K562 (cell line): Measurements from ENCODE around the gene LACC1. TPM values are rescaled to one million over a fixed set of nuclear protein-coding genes. Genes with fewer than 3 reads are reported as not detected.

Experiments used
- ATAC-seq: fragments of 200-7000 bp; cut with Tn5 transposase; 3 replicates; pipeline ENCODE4 v1.9.1; 2020; ENCODE audit warnings: moderate library complexity
- BruUV-seq: library from RNA; stranded (reverse); fragments of 400-500 nt; replicated peaks from 2 replicates; lab custom pipeline; 2021; lab: Mats Ljungman, UMichigan
- CTCF ChIA-PET: fragments of 300-600 bp; formaldehyde crosslinking; extraction: SDS; loops from one replicate; lab custom pipeline; 2021; ENCODE audit warnings: low intra/inter-chr PET ratio; lab: Yijun Ruan, JAX
- POLR2A ChIA-PET: fragments of 300-600, 350-650 bp; sonication (Branson Sonifier 250); formaldehyde crosslinking; extraction: SDS; loops from one replicate; lab custom pipeline; 2021; ENCODE audit warnings: antibody characterized with exemption, inconsistent platforms; lab: Yijun Ruan, JAX
- DNase-seq, 4 experiments: peaks; one replicate each; pipeline versions ENCODE4 v3.0.0 to v3.0.0-alpha.2; 2011 to 2018; ENCODE audit warnings: low spot score in 3 of 4, mixed read lengths in 3 of 4; ENCODE audit errors: extremely low read depth in 1 of 4
- FAIRE-seq: peaks from 2 replicates; lab custom pipeline; 2011; peaks lifted over from hg19 to GRCh38; lab: Jason Lieb, UNC
- H2AFZ ChIP-seq: 2 replicates; pipeline ENCODE4 v1.6.0; 2011; ENCODE audit warnings: low read depth, low read length, control low read depth, inconsistent platforms
- H3K27ac ChIP-seq: fragments of 200-600 bp; 3 replicates; pipeline ENCODE4 v1.8.0; 2011; ENCODE audit warnings: low read depth, mild to moderate bottlenecking, control low read depth, inconsistent platforms, low read length, moderate library complexity, mixed read lengths; ENCODE audit errors: extremely low read depth
- H3K27me3 ChIP-seq, 2 experiments: fragments of 300-600 bp in 1 of 2; 2 replicates in 1 of 2; 3 replicates in 1 of 2; pipeline versions ENCODE4 v1.6.0 to v1.8.0; 2011; ENCODE audit warnings: inconsistent platforms in 2 of 2, low read length in 2 of 2, mild to moderate bottlenecking in 1 of 2, mixed read lengths in 1 of 2, moderate library complexity in 1 of 2; ENCODE audit not compliant: control insufficient read depth in 2 of 2, insufficient read depth in 2 of 2
- H3K36me3 ChIP-seq: fragments of 300-600 bp; 3 replicates; pipeline ENCODE4 v1.8.0; 2011; ENCODE audit warnings: mild to moderate bottlenecking, low read length, inconsistent platforms; ENCODE audit not compliant: control insufficient read depth, insufficient read depth
- H3K4me1 ChIP-seq, 2 experiments: fragments of 200-600 bp in 1 of 2; replicated peaks in 1 of 2; 2 replicates in 1 of 2; 3 replicates in 1 of 2; pipeline versions ENCODE4 v1.5.1 to v1.8.0; 2011; ENCODE audit warnings: inconsistent platforms in 2 of 2, low read length in 2 of 2, mild to moderate bottlenecking in 1 of 2, mixed read lengths in 1 of 2, moderate library complexity in 1 of 2; ENCODE audit not compliant: control insufficient read depth in 2 of 2, insufficient read depth in 2 of 2
- H3K4me2 ChIP-seq: 2 replicates; pipeline ENCODE4 v1.6.1; 2011; ENCODE audit warnings: low read length, control low read depth, inconsistent platforms, mixed read lengths; ENCODE audit not compliant: insufficient read depth
- H3K4me3 ChIP-seq: fragments of 200-600 bp; sonication (generic), shearing (Covaris generic); 2 replicates; pipeline ENCODE4 v1.5.1; 2016; ENCODE audit warnings: control low read depth, inconsistent platforms
- H3K79me2 ChIP-seq: fragments of 200-600 bp; 3 replicates; pipeline ENCODE4 v1.8.0; 2011; ENCODE audit warnings: low read length, inconsistent platforms; ENCODE audit not compliant: control insufficient read depth, insufficient read depth
- H3K9ac ChIP-seq, 2 experiments: 2 replicates each; pipeline versions ENCODE4 v1.6.0 to v1.6.1; 2011; ENCODE audit warnings: low read depth in 2 of 2, low read length in 2 of 2, control low read depth in 1 of 2, inconsistent platforms in 1 of 2, mild to moderate bottlenecking in 1 of 2, mixed read lengths in 1 of 2; ENCODE audit not compliant: insufficient read depth in 1 of 2
- H3K9me1 ChIP-seq: one replicate; pipeline ENCODE4 v1.6.0; 2011; ENCODE audit warnings: inconsistent platforms, mild to moderate bottlenecking, low read length, moderate library complexity; ENCODE audit not compliant: control insufficient read depth, insufficient read depth
- H3K9me3 ChIP-seq: replicated peaks from 2 replicates; pipeline ENCODE4 v1.5.1; 2011; ENCODE audit warnings: low read depth, low read length, inconsistent platforms; ENCODE audit not compliant: control insufficient read depth, insufficient read depth
- H4K20me1 ChIP-seq: replicated peaks from 2 replicates; pipeline ENCODE4 v1.6.1; 2011; ENCODE audit warnings: low read length, inconsistent platforms, mixed read lengths; ENCODE audit not compliant: control insufficient read depth, insufficient read depth
- FIP1L1 ChIP-seq: fragments of 200-400 bp; formaldehyde crosslinking; IDR thresholded peaks from 2 replicates; pipeline ENCODE4 v1.6.1; 2018; ENCODE audit warnings: mild to moderate bottlenecking, low read depth, low read length; ENCODE audit not compliant: poor library complexity, severe bottlenecking
- NELFE ChIP-seq: IDR thresholded peaks from 2 replicates; pipeline ENCODE4 v1.6.1; 2011; ENCODE audit warnings: mild to moderate bottlenecking; ENCODE audit not compliant: insufficient read depth, insufficient read length
- WGBS: fragments of 100-300 bp; shearing (Covaris generic); methylation state at CpG from one replicate; pipeline ENCODE4 v1.1.6; 2016; ENCODE audit warnings: low coverage, mixed read lengths; ENCODE audit not compliant: insufficient coverage; ENCODE audit errors: missing lambda C conversion rate; 5-methylcytosine and 5-hydroxymethylcytosine counted together
- in situ Hi-C: fragments of 300-500 bp; cut with MboI; formaldehyde crosslinking; loops from 4 replicates; pipeline ENCODE4 v1.15.0; 2018; ENCODE audit warnings: inconsistent platforms, mixed read lengths
- intact Hi-C: fragments of 100-400 bp; cut with micrococcal nuclease; formaldehyde crosslinking; loops from 2 replicates; pipeline ENCODE4 v1.14.2; 2022
- polyA plus RNA-seq, 8 experiments: library from polyadenylated mRNA; depleted of rRNA in 4 of 8; stranded (reverse) in 5 of 8; unstranded in 3 of 8; fragments of >200 nt; fragmentation: Nextera tagmentation in 2 of 8; fragmentation: Illumina TruSeq in 1 of 8; extraction: Ambion mirVana in 2 of 8; extraction: Trizol in 1 of 8; gene quantifications; 2 replicates each; pipeline versions ENCODE4 v1.2.1 to v1.2.3, GENCODE V29; 2011 to 2014; ENCODE audit warnings: inconsistent platforms in 1 of 8, missing spikeins in 1 of 8
- total RNA-seq, 7 experiments: library from RNA; depleted of rRNA in 6 of 7; stranded (reverse); fragments of >200 nt in 6 of 7; fragmentation: Illumina TruSeq in 2 of 7; extraction: Trizol in 2 of 7; gene quantifications; 2 replicates each; pipeline versions ENCODE4 v1.2.1 to v1.2.3, GENCODE V29; 2011 to 2021; ENCODE audit warnings: low replicate concordance in 1 of 7
- TF ChIP-seq, protein P1 (sequence below), 2 experiments: fragments of 450-650 bp; IDR thresholded peaks; 2 replicates each; pipeline ENCODE4 v1.6.1; 2018; ENCODE audit warnings: mild to moderate bottlenecking in 2 of 2, low read depth in 1 of 2; ENCODE audit not compliant: partially characterized antibody in 2 of 2
- TF ChIP-seq, protein P2 (sequence below): IDR thresholded peaks from 3 replicates; pipeline ENCODE4 v1.6.1; 2011; ENCODE audit warnings: borderline replicate concordance, mild to moderate bottlenecking, moderate library complexity; ENCODE audit not compliant: insufficient read length; ENCODE audit errors: extremely low read depth

LACC1 gene
- total and polyA plus RNA-seq, 9 of the 15 experiments (the other 6 are each of a cell fraction or from before 2014, with no cell fraction given), result 0.24 TPM; not detected in 8

GRCh38 chr13:43937839-43938238 is 58.1 kb downstream of the LACC1 start:
- Histone ChIP-seq H3K9ac (no peak overlapping the region), H3K4me2 (no peak overlapping the region), H2AFZ (no peak overlapping the region), H3K4me1 (no peaks in the 10 kb centered on the region), H3K27ac (no peak overlapping the region), H3K36me3 (no peaks in the 10 kb centered on the region), H3K9me1 (no peaks in the 10 kb centered on the region), H3K4me3 (no peak overlapping the region), H4K20me1 (no peaks in the 10 kb centered on the region; the same call in 1 of the 2 replicates), H3K79me2 (no peaks in the 10 kb centered on the region), H3K9me3 (no peaks in the 10 kb centered on the region), H3K27me3 (no peaks in the 10 kb centered on the region)
- in situ Hi-C loops, result no loop called here
- ChIA-PET POLR2A (no interaction called here), CTCF (no interaction called here)
- no TSS peak for BruUV-seq
- TF ChIP-seq FIP1L1 (no peak), NELFE (no peak)
- TF ChIP-seq, protein P1, sequence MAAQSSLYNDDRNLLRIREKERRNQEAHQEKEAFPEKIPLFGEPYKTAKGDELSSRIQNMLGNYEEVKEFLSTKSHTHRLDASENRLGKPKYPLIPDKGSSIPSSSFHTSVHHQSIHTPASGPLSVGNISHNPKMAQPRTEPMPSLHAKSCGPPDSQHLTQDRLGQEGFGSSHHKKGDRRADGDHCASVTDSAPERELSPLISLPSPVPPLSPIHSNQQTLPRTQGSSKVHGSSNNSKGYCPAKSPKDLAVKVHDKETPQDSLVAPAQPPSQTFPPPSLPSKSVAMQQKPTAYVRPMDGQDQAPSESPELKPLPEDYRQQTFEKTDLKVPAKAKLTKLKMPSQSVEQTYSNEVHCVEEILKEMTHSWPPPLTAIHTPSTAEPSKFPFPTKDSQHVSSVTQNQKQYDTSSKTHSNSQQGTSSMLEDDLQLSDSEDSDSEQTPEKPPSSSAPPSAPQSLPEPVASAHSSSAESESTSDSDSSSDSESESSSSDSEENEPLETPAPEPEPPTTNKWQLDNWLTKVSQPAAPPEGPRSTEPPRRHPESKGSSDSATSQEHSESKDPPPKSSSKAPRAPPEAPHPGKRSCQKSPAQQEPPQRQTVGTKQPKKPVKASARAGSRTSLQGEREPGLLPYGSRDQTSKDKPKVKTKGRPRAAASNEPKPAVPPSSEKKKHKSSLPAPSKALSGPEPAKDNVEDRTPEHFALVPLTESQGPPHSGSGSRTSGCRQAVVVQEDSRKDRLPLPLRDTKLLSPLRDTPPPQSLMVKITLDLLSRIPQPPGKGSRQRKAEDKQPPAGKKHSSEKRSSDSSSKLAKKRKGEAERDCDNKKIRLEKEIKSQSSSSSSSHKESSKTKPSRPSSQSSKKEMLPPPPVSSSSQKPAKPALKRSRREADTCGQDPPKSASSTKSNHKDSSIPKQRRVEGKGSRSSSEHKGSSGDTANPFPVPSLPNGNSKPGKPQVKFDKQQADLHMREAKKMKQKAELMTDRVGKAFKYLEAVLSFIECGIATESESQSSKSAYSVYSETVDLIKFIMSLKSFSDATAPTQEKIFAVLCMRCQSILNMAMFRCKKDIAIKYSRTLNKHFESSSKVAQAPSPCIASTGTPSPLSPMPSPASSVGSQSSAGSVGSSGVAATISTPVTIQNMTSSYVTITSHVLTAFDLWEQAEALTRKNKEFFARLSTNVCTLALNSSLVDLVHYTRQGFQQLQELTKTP (IDR thresholded peaks at IDR 0.05; ENCODE audit: low read depth in 1 of 2, partially characterized antibody in 2 of 2), result no peak
- TF ChIP-seq, protein P2, sequence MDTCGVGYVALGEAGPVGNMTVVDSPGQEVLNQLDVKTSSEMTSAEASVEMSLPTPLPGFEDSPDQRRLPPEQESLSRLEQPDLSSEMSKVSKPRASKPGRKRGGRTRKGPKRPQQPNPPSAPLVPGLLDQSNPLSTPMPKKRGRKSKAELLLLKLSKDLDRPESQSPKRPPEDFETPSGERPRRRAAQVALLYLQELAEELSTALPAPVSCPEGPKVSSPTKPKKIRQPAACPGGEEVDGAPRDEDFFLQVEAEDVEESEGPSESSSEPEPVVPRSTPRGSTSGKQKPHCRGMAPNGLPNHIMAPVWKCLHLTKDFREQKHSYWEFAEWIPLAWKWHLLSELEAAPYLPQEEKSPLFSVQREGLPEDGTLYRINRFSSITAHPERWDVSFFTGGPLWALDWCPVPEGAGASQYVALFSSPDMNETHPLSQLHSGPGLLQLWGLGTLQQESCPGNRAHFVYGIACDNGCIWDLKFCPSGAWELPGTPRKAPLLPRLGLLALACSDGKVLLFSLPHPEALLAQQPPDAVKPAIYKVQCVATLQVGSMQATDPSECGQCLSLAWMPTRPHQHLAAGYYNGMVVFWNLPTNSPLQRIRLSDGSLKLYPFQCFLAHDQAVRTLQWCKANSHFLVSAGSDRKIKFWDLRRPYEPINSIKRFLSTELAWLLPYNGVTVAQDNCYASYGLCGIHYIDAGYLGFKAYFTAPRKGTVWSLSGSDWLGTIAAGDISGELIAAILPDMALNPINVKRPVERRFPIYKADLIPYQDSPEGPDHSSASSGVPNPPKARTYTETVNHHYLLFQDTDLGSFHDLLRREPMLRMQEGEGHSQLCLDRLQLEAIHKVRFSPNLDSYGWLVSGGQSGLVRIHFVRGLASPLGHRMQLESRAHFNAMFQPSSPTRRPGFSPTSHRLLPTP, result no peak
- ATAC-seq (no peak), DNase-seq (no peak), FAIRE-seq (no peak)
- 0% methylated on average over 1 of the region's 1 CpG for WGBS
- intact Hi-C loops, result no loop called here
